ENCODE data around the gene AURKB.

- TF ChIP-seq, protein P1, sequence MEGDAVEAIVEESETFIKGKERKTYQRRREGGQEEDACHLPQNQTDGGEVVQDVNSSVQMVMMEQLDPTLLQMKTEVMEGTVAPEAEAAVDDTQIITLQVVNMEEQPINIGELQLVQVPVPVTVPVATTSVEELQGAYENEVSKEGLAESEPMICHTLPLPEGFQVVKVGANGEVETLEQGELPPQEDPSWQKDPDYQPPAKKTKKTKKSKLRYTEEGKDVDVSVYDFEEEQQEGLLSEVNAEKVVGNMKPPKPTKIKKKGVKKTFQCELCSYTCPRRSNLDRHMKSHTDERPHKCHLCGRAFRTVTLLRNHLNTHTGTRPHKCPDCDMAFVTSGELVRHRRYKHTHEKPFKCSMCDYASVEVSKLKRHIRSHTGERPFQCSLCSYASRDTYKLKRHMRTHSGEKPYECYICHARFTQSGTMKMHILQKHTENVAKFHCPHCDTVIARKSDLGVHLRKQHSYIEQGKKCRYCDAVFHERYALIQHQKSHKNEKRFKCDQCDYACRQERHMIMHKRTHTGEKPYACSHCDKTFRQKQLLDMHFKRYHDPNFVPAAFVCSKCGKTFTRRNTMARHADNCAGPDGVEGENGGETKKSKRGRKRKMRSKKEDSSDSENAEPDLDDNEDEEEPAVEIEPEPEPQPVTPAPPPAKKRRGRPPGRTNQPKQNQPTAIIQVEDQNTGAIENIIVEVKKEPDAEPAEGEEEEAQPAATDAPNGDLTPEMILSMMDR (IDR thresholded peaks at IDR 0.05) = no peak
- no peak for TF ChIP-seq POLR2A (IDR thresholded peaks at IDR 0.05)
These were observed 33.5 kb upstream of the AURKB start for GRCh38 chr17:8243827-8244226.
